T-helper 22 cell (primary cell): Measurements from ENCODE around the gene CTDSPL.
A peak's percentile ranks its signal among the peaks of the same experiment; 100 is the strongest.

ENCODE experiments used
- DNase-seq: peaks from one replicate; pipeline ENCODE4 v3.0.0-alpha.2; 2020; ENCODE audit warnings: low read depth

The CTDSPL gene

GRCh38 chr3:37853691-37854413 is 7.8 kb upstream of the CTDSPL start:
- DNase-seq = no peak

GRCh38 chr3:37855363-37855970 is 6.2 kb upstream of the CTDSPL start:
- DNase-seq = peak; percentile 23

DNA sequence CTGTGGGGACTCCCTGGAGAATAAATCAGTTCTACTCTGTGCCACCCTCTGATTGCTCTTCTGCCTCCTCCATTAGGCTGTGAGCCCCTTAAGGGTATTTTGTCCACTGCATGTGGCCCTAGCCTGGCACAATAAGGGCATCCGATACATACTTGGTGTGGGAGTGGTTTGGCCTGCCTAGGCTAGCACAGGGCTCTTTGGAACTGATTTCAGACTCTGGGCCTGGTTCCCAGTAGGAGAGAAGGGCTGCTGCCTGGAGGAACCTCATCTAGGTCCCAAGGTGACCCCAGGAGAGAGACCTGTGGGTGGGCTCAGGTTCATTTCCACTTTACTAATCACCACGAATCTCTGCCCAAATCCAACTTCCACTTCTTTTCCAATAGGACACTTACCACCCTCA is 5.3 kb upstream of the CTDSPL start:
- DNase-seq = no peak

DNA sequence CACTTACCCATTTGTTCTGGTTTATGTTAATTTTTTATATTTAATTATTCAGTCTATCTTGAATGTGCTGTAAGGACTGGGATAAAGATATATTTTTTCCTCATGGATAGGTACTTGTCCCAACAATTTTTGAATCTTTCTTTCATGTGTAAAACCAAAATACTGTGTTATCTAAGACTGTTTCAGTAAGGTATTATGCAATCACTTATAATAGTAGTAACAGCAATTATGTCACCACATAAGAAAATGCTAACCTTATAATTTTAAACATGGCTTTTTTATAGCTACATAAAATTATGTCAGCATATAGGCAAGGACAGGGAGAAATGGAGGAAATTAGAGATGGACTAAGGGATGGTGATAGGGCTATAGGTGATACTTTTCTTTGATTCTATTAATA is 2.9 kb upstream of the CTDSPL start:
- no peak for DNase-seq

DNA sequence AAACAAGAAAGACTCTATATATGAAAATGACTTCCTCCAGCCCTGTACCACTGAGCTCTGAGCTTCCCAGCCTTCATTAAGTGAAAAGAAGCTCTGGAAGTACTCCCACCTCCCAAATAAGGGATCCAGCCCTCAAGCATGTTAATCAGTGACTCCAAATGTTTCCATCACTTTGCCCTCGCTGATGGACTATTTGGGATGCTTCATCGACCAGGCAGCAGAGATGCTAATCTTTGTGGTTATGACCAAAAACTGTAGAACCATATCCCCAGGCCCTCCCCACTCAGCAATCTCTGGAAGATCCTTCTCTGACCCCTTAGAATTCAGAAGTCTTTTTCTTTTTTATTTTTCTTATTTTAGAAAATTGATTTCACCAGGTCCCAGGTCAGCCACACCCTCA is 2.3 kb upstream of the CTDSPL start:
- no peak for DNase-seq

GRCh38 chr3:37859908-37860199 is 1.8 kb upstream of the CTDSPL start:
- DNase-seq = no peak

- DNase-seq = no peak
Measured at GRCh38 chr3:37862219-37862902, 681 bp downstream of the CTDSPL start.

GRCh38 chr3:37862903-37863815 is 1.5 kb downstream of the CTDSPL start:
- no peak for DNase-seq

- no peak for DNase-seq
Measured at GRCh38 chr3:37863949-37864822, 2.5 kb downstream of the CTDSPL start.

GRCh38 chr3:37864904-37865303 is 3.2 kb downstream of the CTDSPL start:
- DNase-seq = no peak

GRCh38 chr3:37867144-37867543 is 5.5 kb downstream of the CTDSPL start:
- no peak for DNase-seq

- no peak for DNase-seq
Measured at GRCh38 chr3:37871858-37872257, 10.2 kb downstream of the CTDSPL start.

GRCh38 chr3:37872413-37873160 is 10.9 kb downstream of the CTDSPL start:
- DNase-seq = no peak

GRCh38 chr3:37876279-37876678 is 14.6 kb downstream of the CTDSPL start:
- no peak for DNase-seq

DNA sequence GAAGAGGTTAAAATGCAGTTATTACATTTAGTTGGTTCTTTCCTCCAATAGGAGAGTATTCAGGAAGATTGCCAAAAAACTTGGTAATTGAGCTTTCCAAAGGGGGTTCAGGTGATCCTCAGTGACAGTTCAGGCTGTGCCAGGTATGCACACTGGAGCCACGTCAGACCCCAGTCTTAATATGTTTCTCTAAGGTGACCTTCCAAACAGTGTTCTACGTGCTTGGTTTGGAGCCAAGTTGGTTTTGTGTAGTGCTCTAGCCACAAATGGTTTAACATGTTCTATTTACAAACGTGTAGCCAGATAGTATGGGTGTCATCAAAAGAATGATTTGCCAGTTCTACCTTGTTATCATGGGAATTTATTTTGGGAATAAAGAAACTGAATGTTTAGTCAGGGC is 21.0 kb downstream of the CTDSPL start:
- DNase-seq = no peak

GRCh38 chr3:37885814-37886213 is 24.1 kb downstream of the CTDSPL start:
- no peak for DNase-seq

- no peak for DNase-seq
Measured at GRCh38 chr3:37886395-37886794, 24.7 kb downstream of the CTDSPL start.

- DNase-seq = no peak
Measured at GRCh38 chr3:37887062-37887461, 25.4 kb downstream of the CTDSPL start.

- no peak for DNase-seq
Measured at GRCh38 chr3:37887824-37888223, 26.1 kb downstream of the CTDSPL start.

DNA sequence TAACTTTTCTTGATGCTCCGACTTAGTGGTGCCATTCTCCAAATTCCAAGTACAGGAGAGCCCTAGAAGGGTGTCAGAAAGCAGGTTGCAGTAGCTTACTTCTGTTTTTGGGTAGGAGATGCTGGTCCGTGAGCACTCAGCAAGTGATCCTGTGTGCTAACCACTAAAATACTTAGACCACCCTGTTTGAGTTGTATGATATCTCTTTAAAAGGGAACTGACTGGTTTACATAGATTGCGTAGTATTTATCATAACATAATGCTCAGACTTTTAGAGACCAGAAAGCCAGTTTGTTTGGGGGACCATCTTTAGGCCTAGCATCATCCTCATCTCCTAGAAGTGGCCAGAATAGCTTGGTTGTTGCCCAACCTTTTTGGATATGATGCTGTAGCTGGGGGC is 26.7 kb downstream of the CTDSPL start:
- DNase-seq = no peak

DNA sequence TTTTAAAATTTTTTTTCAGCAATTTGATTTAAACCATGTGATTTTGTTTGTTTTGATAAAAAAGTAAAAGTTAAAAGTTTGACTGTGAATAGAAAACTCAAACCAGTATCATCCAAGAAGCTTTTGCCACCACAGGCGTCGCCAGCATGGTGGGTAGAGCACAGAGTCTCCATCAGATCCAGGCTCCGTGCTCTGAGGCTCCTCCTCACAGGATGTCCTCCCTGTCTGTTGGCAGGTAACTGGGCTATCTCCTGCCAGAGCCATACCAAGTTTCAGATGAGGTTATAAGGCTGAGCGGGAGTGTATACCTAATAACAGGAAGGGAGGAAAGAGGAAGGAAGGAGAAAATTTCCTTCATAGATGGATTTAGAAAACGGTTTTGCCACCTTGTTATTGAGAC is 28.8 kb downstream of the CTDSPL start:
- DNase-seq = no peak
